KBM-7 (cell line): ENCODE results near the gene ABHD1.

Source experiments
- DNase-seq: peaks from one replicate; pipeline ENCODE4 v3.0.0-alpha.2; 2015
- in situ Hi-C: fragments of 300-500 bp; cut with MboI; formaldehyde crosslinking; loops from 2 replicates; pipeline ENCODE4 v1.14.3; 2020; ENCODE audit warnings: low sequenced_read_pairs, low pct_unique_long_range_greater_than_20kb, mixed read lengths

The ABHD1 gene

DNA sequence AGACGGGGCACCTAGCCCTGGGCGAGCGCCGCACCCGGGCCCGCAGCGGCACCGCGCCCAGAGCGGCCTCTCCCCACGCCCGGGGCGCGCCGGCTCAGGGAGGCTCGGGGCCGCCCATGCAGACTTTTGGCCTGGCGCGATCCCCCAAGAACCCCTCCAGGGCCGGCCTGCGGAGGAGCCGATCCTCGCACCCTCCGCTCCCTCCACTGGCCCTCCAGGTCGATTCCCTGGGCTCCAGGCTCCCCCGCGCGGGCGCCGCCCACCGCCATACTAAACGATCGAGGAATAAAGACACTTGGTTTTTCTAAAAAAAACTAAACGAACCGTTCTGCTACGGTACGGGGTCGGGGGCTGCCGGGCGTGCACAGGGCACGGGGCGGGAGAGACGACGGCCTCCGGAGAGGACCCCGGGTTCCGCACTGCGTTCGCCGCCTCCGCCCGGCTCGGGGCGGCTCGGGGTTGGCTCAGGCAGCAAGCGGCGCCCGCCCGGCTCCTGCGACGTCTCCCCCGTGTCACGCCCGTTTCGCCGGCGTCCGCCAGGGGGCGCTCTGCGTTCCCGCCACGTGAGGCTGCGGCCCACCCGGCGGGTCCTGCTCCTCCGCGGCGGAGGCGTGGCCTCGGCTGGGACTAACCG is 37.4 kb upstream of the ABHD1 start:
- in situ Hi-C loops = no loop called here
- peak; percentile 95 for DNase-seq

DNA sequence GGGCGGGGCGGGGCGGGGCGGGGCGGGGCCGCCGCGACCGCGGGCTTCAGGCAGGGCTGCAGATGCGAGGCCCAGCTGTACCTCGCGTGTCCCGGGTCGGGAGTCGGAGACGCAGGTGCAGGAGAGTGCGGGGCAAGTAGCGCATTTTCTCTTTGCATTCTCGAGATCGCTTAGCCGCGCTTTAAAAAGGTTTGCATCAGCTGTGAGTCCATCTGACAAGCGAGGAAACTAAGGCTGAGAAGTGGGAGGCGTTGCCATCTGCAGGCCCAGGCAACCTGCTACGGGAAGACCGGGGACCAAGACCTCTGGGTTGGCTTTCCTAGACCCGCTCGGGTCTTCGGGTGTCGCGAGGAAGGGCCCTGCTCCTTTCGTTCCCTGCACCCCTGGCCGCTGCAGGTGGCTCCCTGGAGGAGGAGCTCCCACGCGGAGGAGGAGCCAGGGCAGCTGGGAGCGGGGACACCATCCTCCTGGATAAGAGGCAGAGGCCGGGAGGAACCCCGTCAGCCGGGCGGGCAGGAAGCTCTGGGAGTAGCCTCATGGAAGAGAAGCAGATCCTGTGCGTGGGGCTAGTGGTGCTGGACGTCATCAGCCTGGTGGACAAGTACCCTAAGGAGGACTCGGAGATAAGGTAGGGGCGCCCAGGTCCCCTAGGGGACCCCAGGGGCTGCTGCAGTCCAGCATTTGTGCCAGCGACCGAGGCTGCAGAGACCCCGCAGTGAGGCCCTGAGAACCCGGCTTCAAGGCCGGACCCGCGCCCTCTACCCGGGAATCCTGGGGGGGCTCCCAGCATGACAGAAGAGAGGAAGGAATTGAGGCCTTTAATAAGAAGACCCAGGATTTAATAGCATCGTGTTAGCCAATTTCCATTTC is 36.7 kb upstream of the ABHD1 start, which contains the start of gene KHK:
Gene KHK, plus strand, starts transcription at position 49 of the 870 bp plus-strand sequence. Its CDS starts 488 bp downstream, at position 537.
- no peak for DNase-seq
- in situ Hi-C loops = no loop called here

DNA sequence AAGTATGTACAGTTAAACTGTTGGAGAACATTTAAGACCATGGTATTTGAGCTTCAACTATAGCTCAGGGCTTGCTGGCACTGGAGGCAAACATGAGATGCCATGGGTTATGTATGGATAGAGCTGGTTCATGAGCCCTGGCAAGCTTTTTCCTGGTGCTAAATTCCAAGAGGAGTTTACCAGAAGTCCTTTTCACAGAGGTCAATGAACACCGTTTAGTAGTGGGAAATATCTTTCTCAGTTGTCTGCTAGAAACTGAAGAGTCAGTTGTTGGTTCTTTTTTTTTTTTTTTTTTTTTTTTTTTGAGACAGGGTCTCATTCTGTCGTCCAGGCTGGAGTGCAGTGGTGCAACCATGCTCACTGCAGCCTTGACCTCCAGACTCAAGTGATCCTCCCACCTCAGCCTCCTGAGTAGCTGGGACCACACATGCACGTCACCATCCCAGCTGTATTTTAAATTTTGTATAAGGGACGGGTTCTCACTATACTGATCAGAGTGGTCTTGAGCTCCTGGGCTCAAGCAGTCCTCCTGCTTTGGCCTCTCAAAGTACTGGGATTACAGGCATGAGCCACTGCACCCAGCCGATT is 35.7 kb upstream of the ABHD1 start:
- DNase-seq = no peak
- in situ Hi-C loops = no loop called here

DNA sequence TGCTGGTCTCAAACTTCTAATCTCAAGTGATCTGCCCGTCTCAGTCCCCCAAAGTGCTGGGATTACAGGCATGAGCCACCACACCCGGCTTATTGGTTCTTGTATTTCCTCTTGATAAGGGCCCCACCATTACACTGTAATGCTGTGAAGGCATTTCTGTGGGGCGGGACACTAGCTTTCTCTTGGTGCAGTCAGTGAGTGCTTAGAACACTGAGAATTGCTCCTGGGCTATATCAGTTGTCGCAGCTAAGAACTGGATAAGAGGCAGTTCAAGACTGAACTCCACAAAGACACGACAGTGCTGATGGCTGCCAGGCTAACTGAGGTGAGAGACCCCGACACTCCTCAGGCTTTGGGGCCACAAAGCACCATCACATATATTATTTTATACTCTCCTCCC is 35.0 kb upstream of the ABHD1 start:
- in situ Hi-C loops = no loop called here
- no peak for DNase-seq

DNA sequence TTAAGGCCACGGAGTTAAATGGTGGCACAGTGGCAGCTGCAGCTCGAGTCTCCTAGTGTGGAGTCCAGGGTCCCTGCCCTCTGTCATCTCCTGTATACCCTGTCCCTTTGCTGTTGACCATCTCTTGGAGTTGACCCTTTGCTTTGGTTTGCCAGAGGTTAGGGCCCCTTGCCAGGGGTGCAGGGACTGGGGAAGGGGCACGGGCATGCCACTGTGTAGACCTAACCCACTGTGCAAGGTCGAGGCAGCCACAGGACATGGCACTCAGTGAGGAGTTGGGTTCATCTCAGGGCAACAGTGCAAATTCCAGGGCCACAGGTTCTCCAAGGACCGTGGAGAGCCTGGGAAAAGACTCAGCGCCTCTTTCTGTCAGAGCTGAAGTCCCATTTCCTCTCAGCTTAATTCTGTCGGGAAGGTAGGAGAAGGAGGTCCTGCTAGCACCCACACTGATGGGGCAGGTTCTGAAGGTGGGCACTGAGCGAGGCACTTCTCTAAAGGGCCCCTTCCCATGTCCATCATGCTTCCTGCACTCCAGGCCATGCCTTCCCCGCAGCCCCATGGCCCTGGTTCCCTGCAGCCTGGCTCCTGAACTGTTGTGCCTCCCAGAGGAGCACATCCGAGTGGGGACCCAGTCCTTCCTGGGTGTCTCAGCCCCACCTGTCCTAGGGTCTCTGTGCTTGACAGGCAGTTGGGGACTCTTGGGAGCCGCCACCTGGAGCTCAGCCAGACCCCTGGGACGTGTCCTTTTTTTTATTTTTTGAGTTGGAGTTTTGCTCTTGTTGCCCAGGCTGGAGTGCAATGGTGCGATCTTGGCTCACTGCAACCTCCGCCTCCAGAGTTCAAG is 34.3 kb upstream of the ABHD1 start:
- no peak for DNase-seq
- in situ Hi-C loops = no loop called here

GRCh38 chr2:27091746-27092695 is 31.6 kb upstream of the ABHD1 start:
- in situ Hi-C loops = no loop called here
- no peak for DNase-seq

DNA sequence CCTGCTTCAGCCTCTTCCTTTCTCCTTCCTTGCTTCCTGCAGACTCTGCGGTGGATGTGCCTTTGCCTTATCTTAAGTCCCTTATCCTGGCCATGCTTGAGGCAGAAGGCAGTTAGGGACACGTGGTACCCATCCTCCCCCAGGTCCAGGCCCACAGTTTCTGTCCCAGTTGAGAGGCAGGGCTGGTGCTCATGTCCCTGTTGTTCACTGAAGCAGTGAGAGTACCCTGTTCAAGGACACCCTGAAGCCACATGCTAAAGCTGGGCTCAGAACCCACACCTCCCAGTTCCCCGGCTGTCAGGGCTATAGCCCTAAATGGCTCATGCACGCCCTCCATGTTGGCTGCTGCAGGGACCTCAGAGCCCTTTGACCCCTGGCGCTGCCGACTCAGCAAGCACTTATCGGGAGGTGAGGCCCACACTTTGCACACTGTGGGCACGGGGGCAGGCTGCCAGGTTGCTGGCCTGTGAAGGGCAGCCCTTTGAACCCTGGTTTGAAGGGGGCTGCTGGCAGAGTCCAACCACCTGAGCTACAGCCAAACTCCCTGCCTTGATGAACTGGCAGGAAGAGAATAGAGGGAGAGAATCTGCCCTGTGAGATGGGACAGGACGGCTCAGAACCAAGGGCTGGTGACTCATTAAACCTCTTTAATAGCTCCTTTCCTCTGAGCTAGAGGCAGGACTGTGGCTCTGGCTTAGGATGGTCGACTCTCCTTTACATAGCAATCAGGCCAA is 30.8 kb upstream of the ABHD1 start:
- in situ Hi-C loops = no loop called here
- no peak for DNase-seq

DNA sequence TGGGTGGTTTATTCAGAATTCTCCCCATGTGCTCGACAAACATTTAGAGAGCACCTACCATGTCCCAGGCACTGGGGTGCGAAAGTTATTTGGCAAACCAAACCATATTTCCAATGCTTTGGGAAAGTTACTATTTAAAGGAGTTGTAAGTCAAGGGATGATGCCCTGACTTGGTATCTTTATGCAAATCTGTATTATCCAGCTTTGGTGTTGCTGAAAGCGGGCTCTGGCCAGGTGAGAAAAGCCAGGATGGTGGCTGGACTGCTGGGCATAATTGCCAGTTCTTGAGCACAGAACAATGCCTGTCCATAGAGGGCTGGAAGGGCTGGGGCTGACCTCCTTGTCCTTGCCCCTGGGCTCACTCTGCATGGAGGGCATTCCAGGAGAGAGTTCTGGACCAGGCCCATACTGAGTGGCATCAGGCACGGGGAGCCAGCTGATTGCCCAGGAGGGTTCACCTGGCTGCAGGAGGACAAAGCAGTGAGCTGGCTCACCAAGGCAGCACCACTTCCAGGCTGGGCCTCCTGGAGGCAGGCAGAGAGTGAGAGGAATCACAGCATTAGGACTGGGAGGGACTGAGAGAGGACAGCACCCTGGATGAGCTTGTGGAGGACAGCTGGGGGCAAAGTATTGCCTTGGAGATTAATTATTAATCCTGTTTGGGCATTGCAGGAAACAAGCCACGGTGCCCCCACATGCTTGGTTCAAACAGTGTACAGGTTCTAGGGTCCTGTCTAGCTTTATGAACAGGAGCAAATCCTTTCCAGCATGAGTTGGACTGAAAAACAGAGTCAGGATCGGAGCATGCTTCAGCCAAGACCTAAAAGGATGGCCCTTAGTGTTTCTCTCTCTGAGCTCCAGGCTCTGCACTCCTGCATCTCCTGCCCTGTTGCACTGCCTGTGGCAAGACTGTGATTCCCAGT is 29.9 kb upstream of the ABHD1 start:
- in situ Hi-C loops = no loop called here
- DNase-seq = no peak

DNA sequence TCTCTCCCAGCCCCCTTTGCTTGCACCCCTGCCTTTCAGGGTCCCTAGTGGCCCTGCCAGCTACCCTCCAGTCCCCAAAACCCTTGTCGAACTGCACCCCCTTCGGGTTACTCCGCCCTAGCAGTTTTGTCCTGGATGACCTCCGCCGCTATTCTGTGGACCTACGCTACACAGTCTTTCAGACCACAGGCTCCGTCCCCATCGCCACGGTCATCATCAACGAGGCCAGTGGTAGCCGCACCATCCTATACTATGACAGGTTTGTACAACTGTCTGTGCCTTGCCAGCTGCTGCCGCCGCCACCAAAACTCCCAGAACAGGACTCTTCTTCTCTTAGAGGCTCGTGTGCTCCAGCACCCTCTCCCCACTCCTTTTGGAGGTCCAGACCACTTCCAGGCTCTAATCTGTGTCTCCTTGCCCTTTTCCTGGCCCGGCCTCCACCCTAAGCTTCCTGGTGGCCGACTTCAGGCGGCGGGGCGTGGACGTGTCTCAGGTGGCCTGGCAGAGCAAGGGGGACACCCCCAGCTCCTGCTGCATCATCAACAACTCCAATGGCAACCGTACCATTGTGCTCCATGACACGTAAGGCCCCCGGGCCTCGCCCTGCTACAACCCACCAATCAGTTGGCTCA is 29.1 kb upstream of the ABHD1 start:
- DNase-seq = no peak
- in situ Hi-C loops = no loop called here

- DNase-seq = no peak
- in situ Hi-C loops = no loop called here
Measured at GRCh38 chr2:27095427-27095744, 28.2 kb upstream of the ABHD1 start.

DNA sequence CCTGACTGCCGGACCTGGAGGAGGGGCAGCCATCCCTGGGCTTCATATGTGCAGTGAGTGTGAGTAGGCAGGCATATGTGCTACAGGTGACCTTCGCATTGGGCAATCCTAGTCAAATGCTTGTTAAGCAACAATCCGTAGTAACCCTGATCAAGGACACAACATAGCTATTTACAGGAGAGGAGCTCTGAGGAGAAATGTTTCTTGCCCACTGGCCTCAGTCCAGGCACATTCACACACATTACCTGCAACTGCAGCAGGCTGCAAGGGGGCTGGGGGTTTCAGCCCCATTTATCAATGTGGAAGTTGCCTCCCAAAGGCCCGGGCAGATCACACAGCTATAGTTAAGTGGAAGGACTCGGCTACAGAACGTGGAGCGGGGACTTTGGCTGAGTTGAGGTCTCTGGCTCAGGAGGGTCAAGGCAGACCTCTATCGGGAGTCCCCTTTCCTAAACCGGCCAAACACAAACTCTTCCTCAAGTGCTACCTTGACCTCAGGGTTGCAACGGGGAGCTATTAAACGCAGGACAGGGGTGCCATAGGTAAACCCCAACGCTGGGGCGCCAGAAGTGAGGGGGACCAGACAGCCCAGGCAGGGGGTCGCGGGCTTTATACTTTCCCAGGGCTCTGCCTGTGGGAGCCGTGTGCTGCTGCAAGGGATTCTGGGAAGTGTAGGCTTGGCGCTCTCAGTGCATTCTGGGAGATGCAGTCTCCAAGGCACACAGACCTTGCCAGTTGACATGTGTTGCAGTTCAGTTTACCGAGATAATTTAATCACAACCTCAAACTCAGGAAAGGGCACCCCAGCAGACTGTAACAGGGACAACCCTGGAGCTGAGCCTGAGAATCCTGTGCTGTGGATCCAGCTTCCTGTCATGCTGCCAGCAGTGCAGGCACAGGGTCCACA is 27.6 kb upstream of the ABHD1 start:
- in situ Hi-C loops = no loop called here
- peak; percentile 50 for DNase-seq

DNA sequence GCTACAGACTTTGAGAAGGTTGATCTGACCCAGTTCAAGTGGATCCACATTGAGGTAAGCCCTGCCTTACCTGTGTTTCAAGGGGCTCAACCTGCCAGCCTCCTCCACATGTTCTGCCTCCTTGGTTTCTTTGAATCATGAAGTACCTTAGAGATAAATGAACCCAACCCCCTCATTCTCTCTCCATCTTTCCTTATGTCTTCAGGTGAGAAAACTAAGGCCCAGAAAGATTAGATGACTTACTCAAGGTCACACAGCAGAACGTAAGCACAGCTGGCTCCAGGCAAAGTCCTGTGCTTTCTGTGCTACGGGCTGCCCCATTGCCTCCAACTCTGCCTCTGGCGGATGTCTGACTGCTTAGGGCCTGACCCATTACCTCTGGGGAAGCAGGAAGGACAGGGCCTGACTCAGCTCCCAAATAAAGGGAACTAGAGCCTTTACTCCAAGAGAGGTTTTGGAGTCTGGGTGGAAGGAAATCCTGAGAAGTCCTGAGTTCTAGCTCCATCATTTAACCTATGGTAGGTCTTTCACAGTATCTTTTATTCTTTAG is 26.8 kb upstream of the ABHD1 start:
- in situ Hi-C loops = no loop called here
- no peak for DNase-seq

DNA sequence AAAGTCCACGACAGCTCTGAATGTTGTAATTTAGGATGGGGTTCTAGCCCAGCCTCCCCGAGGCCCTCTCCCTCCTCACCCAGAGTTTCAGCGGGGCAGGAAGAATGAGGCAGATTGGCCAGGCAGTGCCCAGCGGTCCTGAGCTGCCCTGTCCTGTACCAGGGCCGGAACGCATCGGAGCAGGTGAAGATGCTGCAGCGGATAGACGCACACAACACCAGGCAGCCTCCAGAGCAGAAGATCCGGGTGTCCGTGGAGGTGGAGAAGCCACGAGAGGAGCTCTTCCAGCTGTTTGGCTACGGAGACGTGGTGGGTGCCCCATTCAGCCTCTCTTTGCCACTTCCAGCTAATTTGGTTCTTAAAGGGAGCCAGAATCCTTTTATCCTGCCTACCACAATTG is 26.3 kb upstream of the ABHD1 start:
- no peak for DNase-seq
- in situ Hi-C loops = no loop called here

DNA sequence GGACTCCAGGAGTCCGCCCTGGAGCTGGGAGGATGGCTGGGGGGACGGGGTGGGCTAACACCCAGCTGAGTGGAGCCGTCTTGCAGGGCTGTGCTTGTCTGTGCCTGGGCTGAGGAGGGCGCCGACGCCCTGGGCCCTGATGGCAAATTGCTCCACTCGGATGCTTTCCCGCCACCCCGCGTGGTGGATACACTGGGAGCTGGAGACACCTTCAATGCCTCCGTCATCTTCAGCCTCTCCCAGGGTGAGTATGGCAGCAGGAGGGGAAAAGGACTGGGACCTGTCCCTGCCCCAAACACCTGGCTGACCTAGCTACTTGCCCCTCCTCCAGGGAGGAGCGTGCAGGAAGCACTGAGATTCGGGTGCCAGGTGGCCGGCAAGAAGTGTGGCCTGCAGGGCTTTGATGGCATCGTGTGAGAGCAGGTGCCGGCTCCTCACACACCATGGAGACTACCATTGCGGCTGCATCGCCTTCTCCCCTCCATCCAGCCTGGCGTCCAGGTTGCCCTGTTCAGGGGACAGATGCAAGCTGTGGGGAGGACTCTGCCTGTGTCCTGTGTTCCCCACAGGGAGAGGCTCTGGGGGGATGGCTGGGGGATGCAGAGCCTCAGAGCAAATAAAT is 24.2 kb upstream of the ABHD1 start:
- in situ Hi-C loops = no loop called here
- DNase-seq = no peak

DNA sequence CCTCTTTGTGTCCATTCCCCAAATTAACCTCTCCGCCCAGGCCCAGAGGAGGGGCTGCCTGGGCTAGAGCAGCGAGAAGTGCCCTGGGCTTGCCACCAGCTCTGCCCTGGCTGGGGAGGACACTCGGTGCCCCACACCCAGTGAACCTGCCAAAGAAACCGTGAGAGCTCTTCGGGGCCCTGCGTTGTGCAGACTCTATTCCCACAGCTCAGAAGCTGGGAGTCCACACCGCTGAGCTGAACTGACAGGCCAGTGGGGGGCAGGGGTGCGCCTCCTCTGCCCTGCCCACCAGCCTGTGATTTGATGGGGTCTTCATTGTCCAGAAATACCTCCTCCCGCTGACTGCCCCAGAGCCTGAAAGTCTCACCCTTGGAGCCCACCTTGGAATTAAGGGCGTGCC is 23.6 kb upstream of the ABHD1 start:
- in situ Hi-C loops = no loop called here

More for the DNA sequence above, 23.6 kb upstream of the ABHD1 start:
- no peak for DNase-seq
